Omental fat pad (tissue), 4 donors: ENCODE results near the gene PHLDB1. TPM values are rescaled to one million over a fixed set of nuclear protein-coding genes. Genes with fewer than 3 reads are reported as not detected.

ENCODE experiments used
- ATAC-seq: fragments of 150-250 bp; one replicate; pipeline ENCODE4 v1.9.1; 2016; ENCODE audit warnings: mild to moderate bottlenecking, moderate library complexity; ENCODE audit not compliant: low FRiP score
- DNase-seq: peaks from one replicate; pipeline ENCODE4 v3.0.0-alpha.2; 2019; ENCODE audit warnings: low spot score
- CTCF ChIP-seq, 3 donors: fragments of 450-650 bp; IDR thresholded peaks; one replicate each; pipeline ENCODE4 v1.5.1; 2016 to 2017; ENCODE audit warnings: antibody characterized with exemption in 3 of 3, mild to moderate bottlenecking in 3 of 3, moderate library complexity in 2 of 3
- total RNA-seq, 4 donors: library from RNA; depleted of rRNA; stranded (reverse); fragments of >200 nt; gene quantifications; one replicate each; pipeline ENCODE4 v1.1.0, GENCODE V29; 2016

The PHLDB1 gene
- total RNA-seq, 4 donors from 2014 or later, result 163 to 363 (median 245) TPM

DNA sequence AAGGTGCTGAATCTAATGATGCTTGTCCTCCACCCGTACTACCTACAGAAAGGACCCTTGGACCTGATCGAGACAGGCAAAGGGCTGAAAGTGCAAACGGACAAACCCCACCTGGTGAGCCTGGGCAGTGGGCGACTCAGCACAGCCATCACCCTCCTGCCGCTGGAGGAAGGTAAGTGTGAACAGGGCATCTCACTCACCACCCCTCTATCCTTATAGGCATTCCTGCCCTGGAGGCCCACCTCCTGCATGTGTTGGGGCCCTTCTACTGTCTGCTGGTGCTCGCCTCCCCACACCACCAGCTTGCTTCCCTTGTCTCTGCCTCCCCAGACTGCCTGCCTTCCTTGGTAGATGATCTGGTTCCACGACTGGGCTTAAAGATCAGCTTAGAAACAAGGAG lies 7.1 kb downstream of the PHLDB1 start:
- TF ChIP-seq CTCF (IDR thresholded peaks at IDR 0.05), result no peak
- no peak for DNase-seq
- ATAC-seq, result no peak

- DNase-seq (no peak), ATAC-seq (no peak)
- no peak for TF ChIP-seq CTCF (IDR thresholded peaks at IDR 0.05)
Measured at GRCh38 chr11:118615282-118615975, 8.0 kb downstream of the PHLDB1 start.

GRCh38 chr11:118615976-118616371 lies 8.6 kb downstream of the PHLDB1 start:
- DNase-seq (no peak), ATAC-seq (no peak)
- no peak for TF ChIP-seq CTCF (IDR thresholded peaks at IDR 0.05)

DNA sequence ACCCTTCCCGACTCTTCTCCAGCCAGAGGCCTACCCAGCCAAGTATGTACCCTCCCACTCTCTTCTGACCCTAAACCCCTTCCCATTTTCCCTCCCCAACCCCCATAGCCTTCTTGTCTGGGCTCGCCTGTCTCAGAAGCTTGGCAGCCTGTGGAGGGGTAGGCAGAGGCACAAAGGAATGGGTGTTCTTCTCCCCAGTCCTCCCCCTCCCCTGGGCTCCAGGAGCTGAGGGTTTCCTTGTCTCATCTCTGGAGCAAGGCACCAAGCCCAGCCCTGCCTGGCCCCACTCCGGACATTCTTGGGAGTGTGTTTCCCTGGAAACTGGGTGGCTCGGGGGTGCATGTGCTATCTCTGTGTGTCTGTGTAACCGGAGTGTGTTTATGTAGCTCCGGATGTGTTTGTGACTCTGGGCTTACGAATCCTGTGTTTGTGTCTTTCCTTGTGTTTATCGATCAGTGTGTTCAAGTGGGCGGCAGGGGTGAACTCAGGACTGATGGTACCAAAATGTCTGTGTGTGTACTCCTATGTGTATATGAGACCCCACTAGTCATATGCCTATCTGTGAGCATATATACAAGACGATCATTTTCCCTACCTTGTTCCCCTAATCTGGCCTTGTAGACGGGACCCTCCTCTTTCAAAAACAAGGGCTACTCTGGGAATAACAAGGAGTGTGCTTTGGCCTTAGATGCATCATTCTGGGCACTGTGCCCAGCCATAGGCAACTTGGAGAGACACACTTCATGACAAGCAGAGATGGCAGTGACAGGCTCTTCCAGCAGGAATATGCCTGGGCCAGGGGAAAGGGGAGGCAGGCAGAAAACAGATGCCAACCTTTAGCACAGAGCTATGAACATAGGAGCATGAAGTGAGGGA lies 10.9 kb downstream of the PHLDB1 start:
- DNase-seq (no peak), ATAC-seq (no peak)
- TF ChIP-seq CTCF (IDR thresholded peaks at IDR 0.05), result no peak

DNA sequence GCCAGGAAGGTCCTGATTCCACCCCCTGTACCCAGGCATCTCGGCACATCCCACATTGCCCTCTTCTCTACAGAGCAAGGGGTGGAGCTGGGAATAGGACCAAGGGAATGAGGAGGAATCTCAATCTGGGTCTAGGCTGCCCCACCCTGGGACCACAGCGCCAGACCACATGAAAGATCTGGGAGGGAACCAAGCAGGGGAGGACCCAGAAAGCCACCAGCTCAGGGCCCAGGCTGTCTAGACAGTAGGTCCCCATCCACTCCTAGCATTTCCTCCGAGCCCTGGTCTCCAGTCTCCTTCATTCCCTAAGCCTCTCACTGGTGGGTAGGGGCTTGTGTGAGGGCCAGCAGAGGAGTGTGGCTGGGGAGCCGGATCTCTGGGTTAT lies 11.6 kb downstream of the PHLDB1 start:
- TF ChIP-seq CTCF (IDR thresholded peaks at IDR 0.05), result no peak
- peak; percentile 5 for ATAC-seq
- no peak for DNase-seq

DNA sequence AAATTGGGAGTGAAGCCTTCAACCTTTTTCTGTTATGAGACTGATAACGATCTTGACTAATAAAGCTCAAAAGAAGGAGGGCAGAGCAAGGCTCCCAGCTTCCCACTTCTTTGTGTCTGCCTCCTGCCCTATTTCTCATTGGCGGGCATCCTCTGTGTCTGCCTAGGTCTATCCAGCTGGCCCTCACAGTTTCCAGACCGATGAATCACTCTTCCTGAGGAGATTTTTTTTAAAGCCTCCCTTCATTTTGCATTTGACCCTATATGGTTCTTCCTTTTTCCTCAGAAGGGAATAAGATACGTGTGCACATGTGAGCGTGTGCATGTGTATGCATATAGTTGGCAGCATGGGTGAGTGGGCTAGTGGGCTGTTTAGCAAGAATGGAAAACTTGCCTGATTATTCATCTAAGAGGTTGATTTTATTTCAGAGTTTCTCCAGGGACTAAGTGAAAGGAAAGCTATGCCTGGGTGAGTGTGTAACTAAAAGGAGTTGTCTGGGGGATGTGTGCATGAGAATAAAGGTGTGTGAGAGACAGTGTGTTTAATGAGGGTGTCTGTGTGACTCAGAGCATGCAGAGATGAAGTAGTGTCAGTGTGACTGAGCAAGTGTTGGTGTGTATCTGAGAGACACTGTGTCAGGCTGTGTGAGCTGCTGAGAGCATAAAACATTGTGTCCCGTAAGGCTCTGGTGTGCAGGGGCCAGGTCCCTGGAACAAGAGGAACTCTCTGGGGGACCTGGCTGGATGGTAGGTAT lies 12.2 kb downstream of the PHLDB1 start:
- peak; percentile 63 for ATAC-seq
- no peak for DNase-seq
- no peak for TF ChIP-seq CTCF (IDR thresholded peaks at IDR 0.05)
